SH-SY5Y (cell line): ENCODE measurements around the gene TEX30.

Experiments used
- GATA2 ChIP-seq: IDR thresholded peaks from 2 replicates; pipeline ENCODE4 v1.6.1; 2011; ENCODE audit warnings: mild to moderate bottlenecking, low read depth, low read length
- GATA3 ChIP-seq: IDR thresholded peaks from 2 replicates; pipeline ENCODE4 v1.6.1; 2011; ENCODE audit warnings: low read depth, mild to moderate bottlenecking, low read length, moderate library complexity

DNA sequence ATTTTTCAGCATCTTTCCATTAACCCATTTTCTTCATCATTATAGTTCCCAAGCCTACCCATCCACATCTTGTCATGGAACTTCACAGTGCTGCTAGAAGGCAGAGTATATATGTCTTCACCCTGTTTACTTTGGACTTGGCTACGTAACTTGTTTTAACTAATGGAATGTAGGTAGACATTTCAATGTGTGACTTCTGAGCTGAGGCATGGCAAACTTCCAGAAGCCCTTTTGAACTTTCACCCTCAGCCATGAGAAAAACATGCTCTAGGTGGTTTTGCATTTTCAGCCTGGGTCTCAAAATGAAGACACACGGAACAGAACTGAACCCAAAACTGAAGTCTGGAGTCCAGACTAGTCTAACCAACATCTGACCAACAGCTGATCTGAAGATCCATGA is 3.2 kb downstream of the TEX30 start:
- TF ChIP-seq GATA2 = no peak
- no peak for TF ChIP-seq GATA3
